ENCODE data around the gene N4BP2. TPM values are rescaled to one million over a fixed set of nuclear protein-coding genes. Genes with fewer than 3 reads are reported as not detected.
A peak's percentile ranks its signal among the peaks of the same experiment; 100 is the strongest.

Gene N4BP2
- total and polyA plus RNA-seq, 2 donors from 2014 or later = 0.71 to 10.5 TPM

DNA sequence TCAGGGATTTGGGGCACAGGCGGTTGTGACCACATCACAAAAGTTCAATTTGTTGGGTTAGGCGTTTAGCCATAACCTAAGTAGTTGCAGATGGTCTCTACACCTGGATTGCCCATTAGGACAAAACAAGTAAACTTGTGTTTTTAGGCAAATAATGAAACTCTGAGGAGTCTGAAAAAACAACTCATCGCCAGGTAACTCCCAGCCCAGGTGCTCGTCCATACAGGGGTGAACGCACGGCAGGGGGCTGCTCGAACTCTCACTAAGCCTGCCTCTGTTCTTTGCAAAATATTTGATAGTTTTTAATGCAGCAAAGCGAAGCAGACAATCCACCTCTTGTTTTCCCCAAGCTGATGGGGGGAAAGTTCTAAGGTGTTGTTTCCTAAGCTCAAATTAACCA, 139.6 kb downstream of the N4BP2 start:
- DNase-seq (no peak), FAIRE-seq (no peak)
- Histone ChIP-seq H3K9me3 (ENCODE audit: control insufficient read depth in 2 of 3, insufficient read depth in 1 of 3, low read length in 3 of 3) (no peaks in the 10 kb centered on the region), H3K27me3 (ENCODE audit: control insufficient read depth, insufficient read depth, low read length) (no peaks in the 10 kb centered on the region), H3K9ac (ENCODE audit: low read length in 3 of 3) (no peak overlapping the region), H3K27ac (ENCODE audit: low read depth in 2 of 2, low read length in 2 of 2) (no peak overlapping the region), H3K4me3 (ENCODE audit: low read length in 3 of 3) (no peak overlapping the region), H3K36me3 (ENCODE audit: control insufficient read depth in 2 of 3, insufficient read depth in 3 of 3, low read length in 3 of 3) (no peaks in the 10 kb centered on the region), H3K4me1 (ENCODE audit: control insufficient read depth in 2 of 3, insufficient read depth in 2 of 3, low read depth in 1 of 3, low read length in 3 of 3) (no peaks in the 10 kb centered on the region)
- intact Hi-C loops (cut with DNase I) = no loop called here
- no peak for TF ChIP-seq CTCF (IDR thresholded peaks at IDR 0.05; ENCODE audit: borderline replicate concordance, extremely low read depth, insufficient read depth)

DNA sequence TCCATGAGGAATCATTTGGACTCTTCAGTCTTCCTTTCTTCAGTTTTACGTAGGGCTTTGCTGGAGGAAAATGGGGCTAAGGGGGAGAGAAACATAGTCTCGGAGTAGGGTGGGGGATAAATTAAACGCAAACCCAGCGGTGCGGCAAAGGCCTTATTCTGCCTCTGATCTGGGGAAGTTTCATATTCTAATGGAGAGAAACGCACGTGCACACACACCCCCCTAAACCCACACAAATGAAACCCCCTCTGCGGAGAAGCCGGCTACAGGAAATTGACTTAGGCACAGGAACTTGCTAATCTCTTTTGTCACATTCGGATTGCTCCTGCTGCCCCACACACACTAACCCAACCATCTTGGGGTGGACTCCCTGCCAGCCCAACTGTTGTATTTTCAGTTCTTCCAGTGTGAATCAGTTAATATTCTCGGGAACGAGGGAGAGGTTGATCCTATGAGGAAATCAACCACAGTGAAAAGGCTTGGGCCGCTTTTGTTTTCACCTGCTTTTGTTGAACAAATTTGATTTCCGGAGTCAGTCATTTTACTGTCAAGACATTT, 140.2 kb downstream of the N4BP2 start, which contains the start of gene RHOH:
Gene RHOH (plus strand): TSS at position 308 of the 558 bp plus-strand sequence. CDS start 46,356 bp downstream, outside the sequence.
- no peak for TF ChIP-seq CTCF (IDR thresholded peaks at IDR 0.05; ENCODE audit: borderline replicate concordance, extremely low read depth, insufficient read depth)
- no peaks in the 10 kb centered on the region for H3K27me3 ChIP-seq (ENCODE audit: control insufficient read depth, insufficient read depth, low read length)
- no peaks in the 10 kb centered on the region for H3K36me3 ChIP-seq (ENCODE audit: control insufficient read depth in 2 of 3, insufficient read depth in 3 of 3, low read length in 3 of 3)
- peak in 3 of 5 donors; percentile 17 to 42 (median 40) for DNase-seq
- H3K9me3 ChIP-seq (ENCODE audit: control insufficient read depth in 2 of 3, insufficient read depth in 1 of 3, low read length in 3 of 3) = no peaks in the 10 kb centered on the region
- H3K4me3 ChIP-seq (ENCODE audit: low read length in 3 of 3) = no peak within 1 kb of the TSS
- intact Hi-C loops (cut with DNase I) = no loop called here
- no peaks in the 10 kb centered on the region for H3K4me1 ChIP-seq (ENCODE audit: control insufficient read depth in 2 of 3, insufficient read depth in 2 of 3, low read depth in 1 of 3, low read length in 3 of 3)
- no peak within 1 kb of the TSS for H3K27ac ChIP-seq (ENCODE audit: low read depth in 2 of 2, low read length in 2 of 2)
- no peak for FAIRE-seq
- no peak within 1 kb of the TSS for H3K9ac ChIP-seq (ENCODE audit: low read length in 3 of 3)

- FAIRE-seq (no peak), DNase-seq (no peak)
- TF ChIP-seq CTCF (IDR thresholded peaks at IDR 0.05; ENCODE audit: borderline replicate concordance, extremely low read depth, insufficient read depth) = no peak
- Histone ChIP-seq H3K4me3 (ENCODE audit: low read length in 3 of 3) (no peak overlapping the region), H3K9ac (ENCODE audit: low read length in 3 of 3) (no peak overlapping the region), H3K4me1 (ENCODE audit: control insufficient read depth in 2 of 3, insufficient read depth in 2 of 3, low read depth in 1 of 3, low read length in 3 of 3) (no peaks in the 10 kb centered on the region), H3K36me3 (ENCODE audit: control insufficient read depth in 2 of 3, insufficient read depth in 3 of 3, low read length in 3 of 3) (no peaks in the 10 kb centered on the region), H3K27ac (ENCODE audit: low read depth in 2 of 2, low read length in 2 of 2) (no peak overlapping the region), H3K27me3 (ENCODE audit: control insufficient read depth, insufficient read depth, low read length) (no peaks in the 10 kb centered on the region), H3K9me3 (ENCODE audit: control insufficient read depth in 2 of 3, insufficient read depth in 1 of 3, low read length in 3 of 3) (no peaks in the 10 kb centered on the region)
- intact Hi-C loops (cut with DNase I) = no loop called here
Measured at GRCh38 chr4:40197879-40198689, 141.4 kb downstream of the N4BP2 start.
